ENCODE data around the gene NOCT. TPM values are rescaled to one million over a fixed set of nuclear protein-coding genes. Genes with fewer than 3 reads are reported as not detected.

The NOCT gene
- polyA plus RNA-seq, 2 of the 4 experiments (the other 2 are of a cell fraction) = 5.3 to 6.8 TPM

GRCh38 chr4:139092271-139092670 lies 76.7 kb downstream of the NOCT start:
- TF ChIP-seq NPAS2 (CRISPR knock-in tag; IDR thresholded peaks at IDR 0.05; ENCODE audit: borderline replicate concordance) (no peak), POLR2AphosphoS2 (conservative IDR thresholded peaks at IDR 0.05; ENCODE audit: low read length) (no peak), GATA3 (IDR thresholded peaks at IDR 0.05; ENCODE audit: borderline replicate concordance) (no peak), TFCP2L1 (CRISPR knock-in tag; IDR thresholded peaks at IDR 0.05) (no peak), KDM5A (IDR thresholded peaks at IDR 0.05) (no peak), NR3C1 (IDR thresholded peaks at IDR 0.05) (no peak), ESRRA (IDR thresholded peaks at IDR 0.05; ENCODE audit: borderline replicate concordance, low read length) (no peak), CBX8 (IDR thresholded peaks at IDR 0.05) (no peak), MAFK (IDR thresholded peaks at IDR 0.05; ENCODE audit: partially characterized antibody) (no peak), RARB (CRISPR knock-in tag; IDR thresholded peaks at IDR 0.05) (no peak), CBX2 (IDR thresholded peaks at IDR 0.05; ENCODE audit: borderline replicate concordance, low read depth) (no peak), FOSB (CRISPR knock-in tag; IDR thresholded peaks at IDR 0.05) (no peak), ZNF302 (CRISPR knock-in tag; IDR thresholded peaks at IDR 0.05) (no peak), FOXS1 (CRISPR knock-in tag; IDR thresholded peaks at IDR 0.05) (no peak), SMC3 (IDR thresholded peaks at IDR 0.05) (no peak), RNF2 (IDR thresholded peaks at IDR 0.05; ENCODE audit: borderline replicate concordance, low read depth) (no peak), ATOH8 (CRISPR knock-in tag; IDR thresholded peaks at IDR 0.05; ENCODE audit: low read depth) (no peak), EP300 (IDR thresholded peaks at IDR 0.05) (no peak)
- ChIA-PET POLR2A (no interaction called here), CTCF (interaction anchor here (1.2 kb wide), 2 partner anchors 62 to 75 kb away, joined by 3 to 5 read pairs; no protein-coding TSS in a partner anchor)
- no peak overlapping the region for H3K4me3 ChIP-seq
- H3K9me3 ChIP-seq = no peaks in the 10 kb centered on the region
- H3K27ac ChIP-seq = no peak overlapping the region
- WGBS (ENCODE audit: missing lambda C conversion rate) = 84% methylated on average over 11 of the region's 12 CpGs
- DNase-seq (ENCODE audit: low read depth in 1 of 2, low spot score in 1 of 2) (no peak), FAIRE-seq (no peak), ATAC-seq (no peak)
- no peaks in the 10 kb centered on the region for H3K4me1 ChIP-seq
- no peak overlapping the region for H3K4me2 ChIP-seq

Small RNAs within 50 kb of the gene (small RNA-seq; reads per million reads assigned to genes)
- gene RNU6-531P = 0 reads per million in 6 experiments

Other genes with a start within 250 kb of the NOCT start
- gene ELF2, start 161.4 kb downstream of the NOCT start, polyA plus RNA-seq (2011; rRNA removed) = 24.3 and 27.3 TPM in 2 replicates
- 12.4 to 12.7 TPM (median 12.6 TPM) in 3 replicates for gene ELF2, start 161.4 kb downstream of the NOCT start, polyA plus RNA-seq (2017; fragmentation: RNase III; extraction: RNeasy Plus Mini Kit Qiagen cat#74134 plus additional on column Dnase treatment)

All from A549 (cell line).